IMR-90 (cell line): Measurements from ENCODE around the gene IL36B. TPM values are rescaled to one million over a fixed set of nuclear protein-coding genes. Genes with fewer than 3 reads are reported as not detected.

ENCODE experiments used
- ATAC-seq: fragments of 200-7000 bp; cut with Tn5 transposase; 2 replicates; pipeline ENCODE4 v1.9.1; 2020; ENCODE audit warnings: low read depth, mild to moderate bottlenecking, moderate library complexity
- BruUV-seq: library from RNA; stranded (reverse); fragments of 400-500 nt; replicated peaks from 2 replicates; lab custom pipeline; 2021; lab: Mats Ljungman, UMichigan
- CTCF ChIA-PET: fragments of 300-600 bp; formaldehyde crosslinking; extraction: SDS; loops from one replicate; lab custom pipeline; 2021; ENCODE audit warnings: antibody characterized with exemption; lab: Yijun Ruan, JAX
- POLR2A ChIA-PET: fragments of 300-600 bp; sonication (Branson Sonifier 250); formaldehyde crosslinking; loops from one replicate; lab custom pipeline; 2022; ENCODE audit warnings: antibody characterized with exemption; ENCODE audit not compliant: unreplicated experiment; lab: Charles Lee
- DNase-seq: peaks from one replicate; pipeline ENCODE4 v3.0.0; 2013
- H2AFZ ChIP-seq: replicated peaks from 2 replicates; pipeline ENCODE3; 2013; ENCODE audit warnings: low read length, mild to moderate bottlenecking; ENCODE audit not compliant: poor library complexity
- H2AK5ac ChIP-seq: 2 replicates; pipeline ENCODE4 v1.6.1; 2013; ENCODE audit warnings: low read depth, low read length, inconsistent platforms
- H2AK9ac ChIP-seq: replicated peaks from 2 replicates; pipeline ENCODE3; 2013; ENCODE audit warnings: mild to moderate bottlenecking, low read depth, low read length, moderate library complexity; ENCODE audit not compliant: poor library complexity
- H2BK120ac ChIP-seq: 2 replicates; pipeline ENCODE4 v1.6.1; 2013; ENCODE audit warnings: low read depth, low read length, inconsistent platforms
- H2BK15ac ChIP-seq: 3 replicates; pipeline ENCODE4 v1.6.1; 2013; ENCODE audit warnings: low read depth, low read length, inconsistent platforms
- H2BK20ac ChIP-seq: 2 replicates; pipeline ENCODE4 v1.6.1; 2013; ENCODE audit warnings: low read depth, mild to moderate bottlenecking, inconsistent platforms, low read length, moderate library complexity
- H2BK5ac ChIP-seq: 2 replicates; pipeline ENCODE4 v1.6.1; 2013; ENCODE audit warnings: mild to moderate bottlenecking, low read depth, low read length, inconsistent platforms; ENCODE audit not compliant: poor library complexity, severe bottlenecking
- H3K14ac ChIP-seq: replicated peaks from 2 replicates; pipeline ENCODE4 v1.6.1; 2013; ENCODE audit warnings: low read depth, low read length, inconsistent platforms
- H3K18ac ChIP-seq: 2 replicates; pipeline ENCODE4 v1.6.1; 2013; ENCODE audit warnings: low read depth, low read length, control low read depth
- H3K23ac ChIP-seq: 2 replicates; pipeline ENCODE4 v1.6.1; 2013; ENCODE audit warnings: low read depth, low read length, inconsistent platforms
- H3K27ac ChIP-seq: 2 replicates; pipeline ENCODE4 v1.5.1; 2013; ENCODE audit warnings: mild to moderate bottlenecking, control low read depth, low read length; ENCODE audit not compliant: insufficient read depth
- H3K27me3 ChIP-seq: 2 replicates; pipeline ENCODE4 v1.6.1; 2013; ENCODE audit warnings: low read length; ENCODE audit not compliant: control insufficient read depth, insufficient read depth
- H3K36me3 ChIP-seq: 2 replicates; pipeline ENCODE4 v1.6.1; 2013; ENCODE audit warnings: low read length, mixed read lengths; ENCODE audit not compliant: control insufficient read depth, insufficient read depth
- H3K4ac ChIP-seq: 2 replicates; pipeline ENCODE4 v1.6.1; 2013; ENCODE audit warnings: low read depth, low read length, inconsistent platforms
- H3K4me1 ChIP-seq: 2 replicates; pipeline ENCODE4 v1.6.1; 2013; ENCODE audit warnings: low read length, mixed read lengths; ENCODE audit not compliant: control insufficient read depth, insufficient read depth
- H3K4me2 ChIP-seq: 2 replicates; pipeline ENCODE4 v1.6.1; 2013; ENCODE audit warnings: low read depth, mild to moderate bottlenecking, control low read depth, low read length, moderate library complexity
- H3K4me3 ChIP-seq: 2 replicates; pipeline ENCODE4 v1.5.1; 2013; ENCODE audit warnings: low read depth, mild to moderate bottlenecking, control low read depth, low read length, moderate library complexity; ENCODE audit not compliant: insufficient read depth
- H3K56ac ChIP-seq: 2 replicates; pipeline ENCODE4 v1.6.1; 2013; ENCODE audit warnings: low read length, inconsistent platforms; ENCODE audit not compliant: insufficient read depth; ENCODE audit errors: extremely low read depth
- H3K79me1 ChIP-seq, 2 experiments: 2 replicates each; pipeline ENCODE4 v1.6.1; 2013; ENCODE audit warnings: low read length in 2 of 2, inconsistent platforms in 1 of 2, low read depth in 1 of 2
- H3K9ac ChIP-seq: 2 replicates; pipeline ENCODE4 v1.6.1; 2013; ENCODE audit warnings: low read depth, low read length, control low read depth
- H3K9me1 ChIP-seq: 2 replicates; pipeline ENCODE4 v1.6.1; 2013; ENCODE audit warnings: low read length, inconsistent platforms; ENCODE audit not compliant: insufficient read depth
- H3K9me3 ChIP-seq: 2 replicates; pipeline ENCODE4 v1.6.1; 2013; ENCODE audit warnings: low read length; ENCODE audit not compliant: control insufficient read depth, insufficient read depth
- H4K20me1 ChIP-seq: 2 replicates; pipeline ENCODE4 v1.6.1; 2013; ENCODE audit warnings: low read length, inconsistent platforms; ENCODE audit not compliant: insufficient read depth
- H4K5ac ChIP-seq: 2 replicates; pipeline ENCODE4 v1.6.1; 2013; ENCODE audit warnings: mild to moderate bottlenecking, low read depth, low read length, control low read depth
- H4K8ac ChIP-seq, 2 experiments: 2 replicates each; pipeline ENCODE4 v1.6.1; 2013; ENCODE audit warnings: low read depth in 2 of 2, low read length in 2 of 2, control low read depth in 1 of 2, inconsistent platforms in 1 of 2
- H4K91ac ChIP-seq: 2 replicates; pipeline ENCODE4 v1.6.1; 2013; ENCODE audit warnings: low read depth, low read length, inconsistent platforms; ENCODE audit not compliant: insufficient read depth
- BHLHE40 ChIP-seq: fragments of 150-350 bp; IDR thresholded peaks from 2 replicates; pipeline ENCODE4 v1.6.1; 2016; ENCODE audit warnings: mild to moderate bottlenecking, low read depth, low read length
- CEBPB ChIP-seq: IDR thresholded peaks from 2 replicates; pipeline ENCODE4 v1.6.1; 2012; ENCODE audit warnings: low read depth, low read length, improper control_type of control experiment
- CHD1 ChIP-seq: IDR thresholded peaks from 2 replicates; pipeline ENCODE4 v1.6.1; 2012; ENCODE audit warnings: low read depth, low read length, improper control_type of control experiment
- CTCF ChIP-seq: conservative IDR thresholded peaks from 2 replicates; pipeline ENCODE4 v1.5.1; 2012; ENCODE audit warnings: mild to moderate bottlenecking, low read depth, low read length, improper control_type of control experiment
- ELK1 ChIP-seq: fragments of 150-350 bp; IDR thresholded peaks from 2 replicates; pipeline ENCODE4 v1.6.1; 2016; ENCODE audit warnings: low read depth, mild to moderate bottlenecking, low read length, moderate library complexity, borderline replicate concordance
- FOS ChIP-seq: fragments of 150-350 bp; IDR thresholded peaks from 2 replicates; pipeline ENCODE4 v1.6.1; 2016; ENCODE audit warnings: low read depth, low read length
- MAFK ChIP-seq: IDR thresholded peaks from 2 replicates; pipeline ENCODE4 v1.6.1; 2012; ENCODE audit warnings: low read depth, low read length, improper control_type of control experiment
- MAZ ChIP-seq: IDR thresholded peaks from 2 replicates; pipeline ENCODE4 v1.6.1; 2012; ENCODE audit warnings: low read depth, mild to moderate bottlenecking, low read length, improper control_type of control experiment, moderate library complexity, borderline replicate concordance
- MXI1 ChIP-seq: IDR thresholded peaks from 2 replicates; pipeline ENCODE4 v1.6.1; 2012; ENCODE audit warnings: low read depth, mild to moderate bottlenecking, low read length, moderate library complexity, borderline replicate concordance
- NFE2L2 ChIP-seq: fragments of 150-350 bp; IDR thresholded peaks from 2 replicates; pipeline ENCODE4 v1.6.1; 2016; ENCODE audit warnings: low read depth, mild to moderate bottlenecking, low read length
- POLR2A ChIP-seq: IDR thresholded peaks from 2 replicates; pipeline ENCODE4 v1.6.1; 2012; ENCODE audit warnings: mild to moderate bottlenecking, low read depth, low read length
- RAD21 ChIP-seq: IDR thresholded peaks from 2 replicates; pipeline ENCODE4 v1.6.1; 2012; ENCODE audit warnings: low read length, improper control_type of control experiment
- RCOR1 ChIP-seq: IDR thresholded peaks from 2 replicates; pipeline ENCODE4 v1.6.1; 2012; ENCODE audit warnings: mild to moderate bottlenecking, low read length, improper control_type of control experiment; ENCODE audit not compliant: insufficient replicate concordance
- RFX5 ChIP-seq: IDR thresholded peaks from 2 replicates; pipeline ENCODE4 v1.8.0; 2012; ENCODE audit warnings: low read depth, mild to moderate bottlenecking, low read length, moderate library complexity
- SMC3 ChIP-seq: fragments of 150-350 bp; IDR thresholded peaks from 2 replicates; pipeline ENCODE4 v1.6.1; 2016; ENCODE audit warnings: low read depth, mild to moderate bottlenecking, antibody characterized with exemption, low read length, moderate library complexity
- USF2 ChIP-seq: fragments of 150-350 bp; IDR thresholded peaks from 2 replicates; pipeline ENCODE4 v1.6.1; 2017; ENCODE audit warnings: mild to moderate bottlenecking, antibody characterized with exemption, low read length, low read depth
- WGBS, 2 experiments: methylation state at CpG; one replicate each; pipeline versions ENCODE4 v1.1.5 to v1.1.7; 2013; ENCODE audit warnings: missing lambda C conversion rate in 2 of 2; ENCODE audit not compliant: insufficient read length in 1 of 2; ENCODE audit errors: extremely low coverage in 2 of 2; 5-methylcytosine and 5-hydroxymethylcytosine counted together
- dilution Hi-C: fragments of 300-500 bp; cut with HindIII; formaldehyde crosslinking; loops from one replicate; pipeline ENCODE4 v1.14.3; 2018; ENCODE audit warnings: low sequenced_read_pairs; ENCODE audit not compliant: unreplicated experiment
- in situ Hi-C: fragments of 300-500 bp; cut with MboI; formaldehyde crosslinking; loops from 3 replicates; pipeline ENCODE4 v1.14.3; 2019; ENCODE audit warnings: low sequenced_read_pairs, inconsistent platforms, mixed read lengths
- intact Hi-C: fragments of 100-400 bp; cut with micrococcal nuclease; formaldehyde crosslinking; loops from 2 replicates; pipeline ENCODE4 v1.10.0; 2022
- polyA plus RNA-seq, 3 experiments: library from polyadenylated mRNA; depleted of rRNA; stranded (reverse); fragments of >200 nt; gene quantifications; 2 replicates each; pipeline ENCODE4 v1.2.3, GENCODE V29; 2012; ENCODE audit warnings: low replicate concordance in 1 of 3
- total RNA-seq: library from RNA; depleted of rRNA; stranded (reverse); fragments of >200 nt; gene quantifications from 2 replicates; pipeline ENCODE4 v1.2.3, GENCODE V29; 2012

The IL36B gene
- total and polyA plus RNA-seq, 2 of the 4 experiments (the other 2 are of a cell fraction), result not detected

GRCh38 chr2:113072584-113072983 lies 19.9 kb upstream of the IL36B start:
- intact Hi-C loops, result no loop called here
- H3K9ac ChIP-seq, result no peak overlapping the region
- no peaks in the 10 kb centered on the region for H3K9me3 ChIP-seq
- H4K20me1 ChIP-seq, result no peaks in the 10 kb centered on the region
- H2BK5ac ChIP-seq, result no peak overlapping the region
- H3K27me3 ChIP-seq, result peaks cover 19% of the 10 kb centered on the region
- ChIA-PET POLR2A (no interaction called here), CTCF (interaction anchor here (0.6 kb wide), 1 partner anchor 16 kb away, joined by 3 read pairs; no protein-coding TSS in a partner anchor)
- H2BK20ac ChIP-seq, result no peak overlapping the region
- in situ Hi-C loops, result no loop called here
- H3K9me1 ChIP-seq, result no peaks in the 10 kb centered on the region
- H3K79me1 ChIP-seq, result no peaks in the 10 kb centered on the region
- no peak overlapping the region for H4K5ac ChIP-seq
- H2AFZ ChIP-seq, result no peak overlapping the region
- DNase-seq, result no peak
- no peak overlapping the region for H3K23ac ChIP-seq
- H3K56ac ChIP-seq, result no peak overlapping the region
- no peaks in the 10 kb centered on the region for H3K36me3 ChIP-seq
- no peak for TF ChIP-seq ELK1
- no peak for TF ChIP-seq RFX5
- no peak for TF ChIP-seq USF2
- TF ChIP-seq CTCF, result no peak
- no peak for TF ChIP-seq BHLHE40
- TF ChIP-seq CEBPB, result no peak
- no peak for TF ChIP-seq FOS
- TF ChIP-seq NFE2L2, result no peak
- TF ChIP-seq RCOR1, result no peak
- TF ChIP-seq SMC3, result no peak
- TF ChIP-seq POLR2A, result no peak
- TF ChIP-seq MAZ, result no peak
- no peak for TF ChIP-seq MAFK
- no peak for TF ChIP-seq CHD1
- TF ChIP-seq MXI1, result no peak
- TF ChIP-seq RAD21, result no peak
- H2BK15ac ChIP-seq, result no peak overlapping the region
- H3K4me3 ChIP-seq, result no peak overlapping the region
- no CpG with 5 or more reads among the region's 4 CpGs for WGBS, 2 experiments
- H2BK120ac ChIP-seq, result no peak overlapping the region
- H3K4ac ChIP-seq, result no peak overlapping the region
- no peak overlapping the region for H2AK9ac ChIP-seq
- dilution Hi-C loops, result no loop called here
- no peak overlapping the region for H3K14ac ChIP-seq
- BruUV-seq, result no TSS peak
- no peak overlapping the region for H2AK5ac ChIP-seq
- no peak overlapping the region for H3K4me2 ChIP-seq
- no peak overlapping the region for H4K91ac ChIP-seq
- H4K8ac ChIP-seq, result no peak overlapping the region
- H3K18ac ChIP-seq, result no peak overlapping the region
- H3K27ac ChIP-seq, result no peak overlapping the region
- ATAC-seq, result no peak
- no peaks in the 10 kb centered on the region for H3K4me1 ChIP-seq
